Transverse colon (tissue), 4 donors: ENCODE data around the gene IL22RA2. TPM values are rescaled to one million over a fixed set of nuclear protein-coding genes. Genes with fewer than 3 reads are reported as not detected.

Source experiments
- DNase-seq: peaks from one replicate; pipeline ENCODE4 v3.0.0-alpha.2; 2019
- H3K27ac ChIP-seq, 4 donors: fragments of 200-600 bp; sonication (generic); 2 replicates each; pipeline ENCODE4 v1.5.1; 2016 to 2018; ENCODE audit warnings: inconsistent platforms in 4 of 4
- H3K27me3 ChIP-seq: fragments of 200-600 bp; sonication (generic); 2 replicates; pipeline ENCODE4 v1.5.1; 2017; ENCODE audit warnings: inconsistent platforms
- H3K36me3 ChIP-seq, 4 donors: fragments of 200-600 bp; sonication (generic); 2 replicates each; pipeline ENCODE4 v1.5.1; 2017 to 2019; ENCODE audit warnings: inconsistent platforms in 4 of 4
- H3K4me1 ChIP-seq, 4 donors: fragments of 200-600 bp; sonication (generic); 2 replicates each; pipeline ENCODE4 v1.5.1; 2017 to 2020; ENCODE audit warnings: inconsistent platforms in 4 of 4
- H3K4me3 ChIP-seq, 4 donors: fragments of 200-600 bp; sonication (generic); 1 replicate in 1 of 4; 2 replicates in 3 of 4; pipeline versions ENCODE4 v1.5.1 to v1.6.1; 2017 to 2019; ENCODE audit warnings: inconsistent platforms in 4 of 4
- H3K9me3 ChIP-seq, 2 donors: fragments of 200-600 bp; sonication (generic); 2 replicates each; pipeline ENCODE4 v1.5.1; 2017 to 2019; ENCODE audit warnings: inconsistent platforms in 2 of 2
- EP300 ChIP-seq: sonication (generic); formaldehyde crosslinking; IDR thresholded peaks from one replicate; pipeline ENCODE4 v1.6.1; 2017; ENCODE audit warnings: antibody characterized with exemption, low read depth
- POLR2A ChIP-seq: fragments of 450-650 bp; IDR thresholded peaks from one replicate; pipeline ENCODE4 v1.6.1; 2016; ENCODE audit warnings: antibody characterized with exemption, mild to moderate bottlenecking, moderate library complexity
- POLR2AphosphoS5 ChIP-seq, 3 donors: sonication (generic); formaldehyde crosslinking; IDR thresholded peaks; one replicate each; pipeline ENCODE4 v1.6.1; 2016; ENCODE audit warnings: antibody characterized with exemption in 3 of 3
- WGBS, 2 donors: methylation state at CpG; one replicate each; pipeline ENCODE4 v1.1.5; 2018; ENCODE audit warnings: low coverage in 1 of 2; 5-methylcytosine and 5-hydroxymethylcytosine counted together
- in situ Hi-C, 4 donors: fragments of 200-750 bp; cut with MboI; loops; one replicate each; pipeline versions ENCODE4 v1.15.0 to v1.15.1; 2017; ENCODE audit warnings: low sequenced_read_pairs in 3 of 4, low pct_ligation_motif_present in 1 of 4, low pct_unique_long_range_greater_than_20kb in 1 of 4
- intact Hi-C: fragments of 100-400 bp; cut with DNase I; formaldehyde crosslinking; loops from one replicate; pipeline ENCODE4 v1.15.1; 2023; ENCODE audit warnings: low total_unique reads
- total RNA-seq, 4 donors: library from RNA; depleted of rRNA; stranded (reverse); fragments of >200 nt; gene quantifications; one replicate each; pipeline ENCODE4 v1.1.0, GENCODE V29; 2016
- TF ChIP-seq, protein P1 (sequence below), 5 experiments: fragments of 200-600 bp in 3 of 5; fragments of 450-650 bp in 2 of 5; sonication (generic) in 3 of 5; IDR thresholded peaks; 1 replicate in 2 of 5; 2 replicates in 3 of 5; pipeline ENCODE4 v1.5.1; 2016 to 2017; ENCODE audit warnings: antibody characterized with exemption in 5 of 5, inconsistent platforms in 3 of 5, mild to moderate bottlenecking in 2 of 5, moderate library complexity in 1 of 5

The IL22RA2 gene
- total RNA-seq, 4 donors from 2014 or later: 0.16 TPM; not detected in 3

DNA sequence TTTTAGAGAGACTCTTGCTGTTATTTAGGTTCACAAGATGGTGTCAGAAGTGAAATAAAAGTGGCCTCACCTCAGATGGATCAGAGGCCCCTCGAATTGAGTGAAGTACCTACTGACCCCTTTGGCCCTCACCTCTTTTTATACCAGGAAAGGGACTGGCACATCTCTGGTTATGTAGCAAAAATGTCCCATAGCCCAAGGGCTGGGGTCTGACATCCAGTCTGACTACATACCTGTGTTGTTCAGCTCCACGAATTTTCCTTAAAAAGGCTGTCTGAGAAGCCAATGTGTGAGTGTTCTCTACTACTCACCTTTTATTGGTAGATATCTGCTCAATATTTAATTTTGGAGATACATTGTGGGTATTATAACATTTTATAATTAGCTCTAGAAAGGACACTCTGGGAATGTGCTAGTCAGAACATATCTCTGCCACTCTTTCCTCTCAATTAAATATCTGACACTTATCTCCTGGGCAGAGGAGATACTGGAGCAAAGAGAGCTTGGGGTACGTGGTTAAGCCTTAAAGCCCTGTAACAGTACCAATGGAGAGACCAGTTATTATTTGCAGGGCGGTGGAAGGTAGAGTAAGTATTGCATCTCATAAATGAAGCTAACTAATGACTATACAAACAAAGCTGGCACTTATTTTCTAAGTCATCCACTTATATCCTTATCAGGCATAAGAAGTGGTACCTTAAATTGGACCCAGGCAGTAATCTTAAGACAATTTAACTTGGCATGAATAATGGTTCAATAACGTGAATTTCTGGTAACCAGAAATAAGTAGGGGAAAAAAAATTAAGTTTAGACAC lies 20.0 kb upstream of the IL22RA2 start:
- intact Hi-C loops: no loop called here

GRCh38 chr6:137192821-137193220 lies 19.4 kb upstream of the IL22RA2 start:
- no peak overlapping the region for H3K27ac ChIP-seq
- no peaks in the 10 kb centered on the region for H3K27me3 ChIP-seq
- in situ Hi-C loops: no loop called here
- no peak for DNase-seq
- no peak overlapping the region for H3K4me3 ChIP-seq
- H3K36me3 ChIP-seq: peaks cover 0 to 6% (median 2%) of the 10 kb centered on the region in 4 donors
- TF ChIP-seq, protein P1, sequence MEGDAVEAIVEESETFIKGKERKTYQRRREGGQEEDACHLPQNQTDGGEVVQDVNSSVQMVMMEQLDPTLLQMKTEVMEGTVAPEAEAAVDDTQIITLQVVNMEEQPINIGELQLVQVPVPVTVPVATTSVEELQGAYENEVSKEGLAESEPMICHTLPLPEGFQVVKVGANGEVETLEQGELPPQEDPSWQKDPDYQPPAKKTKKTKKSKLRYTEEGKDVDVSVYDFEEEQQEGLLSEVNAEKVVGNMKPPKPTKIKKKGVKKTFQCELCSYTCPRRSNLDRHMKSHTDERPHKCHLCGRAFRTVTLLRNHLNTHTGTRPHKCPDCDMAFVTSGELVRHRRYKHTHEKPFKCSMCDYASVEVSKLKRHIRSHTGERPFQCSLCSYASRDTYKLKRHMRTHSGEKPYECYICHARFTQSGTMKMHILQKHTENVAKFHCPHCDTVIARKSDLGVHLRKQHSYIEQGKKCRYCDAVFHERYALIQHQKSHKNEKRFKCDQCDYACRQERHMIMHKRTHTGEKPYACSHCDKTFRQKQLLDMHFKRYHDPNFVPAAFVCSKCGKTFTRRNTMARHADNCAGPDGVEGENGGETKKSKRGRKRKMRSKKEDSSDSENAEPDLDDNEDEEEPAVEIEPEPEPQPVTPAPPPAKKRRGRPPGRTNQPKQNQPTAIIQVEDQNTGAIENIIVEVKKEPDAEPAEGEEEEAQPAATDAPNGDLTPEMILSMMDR (IDR thresholded peaks at IDR 0.05): no peak
- no peak for TF ChIP-seq POLR2A
- TF ChIP-seq POLR2AphosphoS5 (IDR thresholded peaks at IDR 0.05): no peak
- TF ChIP-seq EP300: no peak
- WGBS, 2 donors: 80% methylated on average over 4 of the region's 4 CpGs
- H3K4me1 ChIP-seq: peaks cover 0 to 10% (median 0%) of the 10 kb centered on the region in 4 donors
- H3K9me3 ChIP-seq: peaks cover 8 to 9% of the 10 kb centered on the region in 2 donors
- intact Hi-C loops: no loop called here

More for the DNA sequence above, 20.0 kb upstream of the IL22RA2 start:
- H3K9me3 ChIP-seq: peaks cover 5 to 6% of the 10 kb centered on the region in 2 donors
- no peak overlapping the region for H3K27ac ChIP-seq
- no peak for DNase-seq
- H3K27me3 ChIP-seq: no peaks in the 10 kb centered on the region
- in situ Hi-C loops: no loop called here
- H3K36me3 ChIP-seq: peaks cover 0 to 12% (median 6%) of the 10 kb centered on the region in 4 donors
- 66 to 76% methylated on average over 3 to 5 of the region's 5 CpGs for WGBS, 2 donors
- TF ChIP-seq, protein P1 (IDR thresholded peaks at IDR 0.05): no peak
- TF ChIP-seq POLR2AphosphoS5 (IDR thresholded peaks at IDR 0.05) (no peak), EP300 (no peak), POLR2A (no peak)
- H3K4me3 ChIP-seq: no peak overlapping the region
- peaks cover 0 to 10% (median 0%) of the 10 kb centered on the region in 4 donors for H3K4me1 ChIP-seq

- in situ Hi-C loops (no loop called here), intact Hi-C loops (no loop called here)
- H3K9me3 ChIP-seq: peaks cover 8 to 14% of the 10 kb centered on the region in 2 donors
- H3K27me3 ChIP-seq: no peaks in the 10 kb centered on the region
- no peak overlapping the region for H3K27ac ChIP-seq
- peaks cover 0 to 10% (median 0%) of the 10 kb centered on the region in 4 donors for H3K4me1 ChIP-seq
- H3K4me3 ChIP-seq: no peak overlapping the region
- no peak for TF ChIP-seq POLR2A
- no peak for TF ChIP-seq POLR2AphosphoS5 (IDR thresholded peaks at IDR 0.05)
- TF ChIP-seq, protein P1 (IDR thresholded peaks at IDR 0.05): no peak
- no peak for TF ChIP-seq EP300
- WGBS, 2 donors: 55 to 81% methylated on average over 1 of the region's 1 CpG
- H3K36me3 ChIP-seq: no peaks in the 10 kb centered on the region
- no peak for DNase-seq
Observed at GRCh38 chr6:137191670-137192069, 18.2 kb upstream of the IL22RA2 start.

DNA sequence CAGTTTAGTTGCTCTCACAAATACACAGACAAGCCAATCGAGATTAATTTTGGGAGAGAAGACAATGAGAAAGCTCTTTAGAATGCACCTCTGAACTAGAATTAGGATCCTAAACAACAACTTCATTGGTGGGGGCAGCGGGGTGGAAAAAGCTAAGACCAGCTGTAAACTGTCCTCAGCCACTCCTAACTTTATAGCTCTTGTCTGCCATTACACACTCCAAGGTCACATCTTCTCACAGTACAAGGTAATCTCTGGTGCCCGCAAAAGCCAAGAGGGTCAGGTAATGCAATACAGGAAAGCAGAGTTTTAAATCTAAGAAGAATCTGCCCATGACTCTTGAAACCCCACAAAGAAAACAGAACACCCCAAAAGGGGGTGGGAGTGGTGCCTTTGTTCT lies 17.8 kb upstream of the IL22RA2 start:
- Histone ChIP-seq H3K4me3 (no peak overlapping the region), H3K27me3 (no peaks in the 10 kb centered on the region), H3K9me3 (peaks cover 8 to 14% of the 10 kb centered on the region in 2 donors), H3K4me1 (peaks cover 0 to 10% (median 0%) of the 10 kb centered on the region in 4 donors), H3K27ac (no peak overlapping the region), H3K36me3 (no peaks in the 10 kb centered on the region)
- no peak for DNase-seq
- intact Hi-C loops: no loop called here
- TF ChIP-seq POLR2AphosphoS5 (IDR thresholded peaks at IDR 0.05) (no peak), POLR2A (no peak), EP300 (no peak)
- TF ChIP-seq, protein P1 (IDR thresholded peaks at IDR 0.05): no peak
- in situ Hi-C loops: no loop called here
- 71 to 86% methylated on average over 1 to 3 of the region's 3 CpGs for WGBS, 2 donors
